ENCODE data around the gene WNT2B.

WNT2B gene

GRCh38 chr1:112530832-112531231 is 22.1 kb downstream of the WNT2B start:
- DNase-seq, result no peak

GRCh38 chr1:112532064-112532463 is 23.3 kb downstream of the WNT2B start:
- no peak for DNase-seq

- no peak for DNase-seq
Observed at GRCh38 chr1:112533029-112533428, 24.3 kb downstream of the WNT2B start.

- no peak for DNase-seq
Observed at GRCh38 chr1:112536561-112536960, 27.8 kb downstream of the WNT2B start.

- DNase-seq, result no peak
Observed at GRCh38 chr1:112537456-112537855, 28.7 kb downstream of the WNT2B start.

GRCh38 chr1:112538883-112539282 is 30.1 kb downstream of the WNT2B start:
- DNase-seq, result no peak

- DNase-seq, result no peak
Observed at GRCh38 chr1:112540226-112540794, 31.5 kb downstream of the WNT2B start.

GRCh38 chr1:112541299-112541698 is 32.5 kb downstream of the WNT2B start:
- DNase-seq, result no peak

GRCh38 chr1:112542206-112542973 is 33.6 kb downstream of the WNT2B start:
- no peak for DNase-seq

GRCh38 chr1:112544011-112544688 is 35.4 kb downstream of the WNT2B start:
- DNase-seq, result no peak

- DNase-seq, result no peak
Observed at GRCh38 chr1:112544751-112545150, 36.0 kb downstream of the WNT2B start.

GRCh38 chr1:112546076-112546475 is 37.3 kb downstream of the WNT2B start:
- no peak for DNase-seq

- no peak for DNase-seq
Observed at GRCh38 chr1:112548547-112548946, 39.8 kb downstream of the WNT2B start.

- no peak for DNase-seq
Observed at GRCh38 chr1:112549590-112549989, 40.8 kb downstream of the WNT2B start.

GRCh38 chr1:112554411-112554810 is 45.6 kb downstream of the WNT2B start:
- DNase-seq, result no peak

GRCh38 chr1:112557385-112557784 is 48.6 kb downstream of the WNT2B start:
- peak; percentile 4 for DNase-seq

- no peak for DNase-seq
Observed at GRCh38 chr1:112558634-112559033, 49.9 kb downstream of the WNT2B start.

GRCh38 chr1:112563341-112563740 is 54.6 kb downstream of the WNT2B start:
- no peak for DNase-seq

GRCh38 chr1:112564081-112564480 is 55.3 kb downstream of the WNT2B start:
- no peak for DNase-seq

- DNase-seq, result no peak
Observed at GRCh38 chr1:112565800-112566199, 57.0 kb downstream of the WNT2B start.

- DNase-seq, result no peak
Observed at GRCh38 chr1:112575154-112575804, 66.5 kb downstream of the WNT2B start.

GRCh38 chr1:112576240-112576639 is 67.5 kb downstream of the WNT2B start:
- DNase-seq, result no peak
